Loucy (cell line): Measurements from ENCODE around the gene PVALEF.

Experiments used
- H2AFZ ChIP-seq: fragments of 200-600 bp; sonication (generic); 2 replicates; pipeline ENCODE4 v1.6.0; 2016; ENCODE audit warnings: antibody characterized with exemption, mild to moderate bottlenecking, low read length, moderate library complexity
- H3F3A ChIP-seq: fragments of 200-600 bp; 2 replicates; pipeline ENCODE4 v1.6.0; 2016; ENCODE audit warnings: antibody characterized with exemption, low read depth, mild to moderate bottlenecking
- H3K27me3 ChIP-seq: fragments of 200-600 bp; sonication (generic); 2 replicates; pipeline ENCODE4 v1.6.1; 2014; ENCODE audit warnings: low read length, mild to moderate bottlenecking; ENCODE audit not compliant: insufficient read depth, poor library complexity, severe bottlenecking
- H3K36me3 ChIP-seq: fragments of 200-600 bp; sonication (generic); 2 replicates; pipeline ENCODE4 v1.6.1; 2016; ENCODE audit warnings: low read length; ENCODE audit not compliant: insufficient read depth
- H3K4me1 ChIP-seq: fragments of 200-600 bp; sonication (generic); 2 replicates; pipeline ENCODE4 v1.5.1; 2014; ENCODE audit warnings: low read length, mild to moderate bottlenecking; ENCODE audit not compliant: insufficient read depth, poor library complexity, severe bottlenecking
- H3K4me2 ChIP-seq: fragments of 200-600 bp; sonication (generic); 2 replicates; pipeline ENCODE4 v1.6.0; 2014; ENCODE audit warnings: antibody characterized with exemption, low read length, low read depth, mild to moderate bottlenecking; ENCODE audit not compliant: poor library complexity, severe bottlenecking
- H3K4me3 ChIP-seq: fragments of 200-600 bp; sonication (generic); 2 replicates; pipeline ENCODE4 v1.5.1; 2014; ENCODE audit warnings: low read length, mild to moderate bottlenecking, mixed read lengths; ENCODE audit not compliant: poor library complexity, severe bottlenecking
- H3K79me2 ChIP-seq: fragments of 200-600 bp; sonication (generic); 2 replicates; pipeline ENCODE4 v1.6.1; 2014; ENCODE audit warnings: low read length; ENCODE audit not compliant: insufficient read depth
- H3K9ac ChIP-seq: fragments of 200-600 bp; sonication (generic); 2 replicates; pipeline ENCODE4 v1.6.0; 2014; ENCODE audit warnings: mild to moderate bottlenecking, low read depth, low read length, moderate library complexity; ENCODE audit not compliant: poor library complexity, severe bottlenecking
- H3K9me2 ChIP-seq: fragments of 200-600 bp; sonication (generic); replicated peaks from 2 replicates; pipeline ENCODE4 v1.6.1; 2016; ENCODE audit warnings: low read depth, low read length, mixed read lengths
- H3K9me3 ChIP-seq: fragments of 200-600 bp; sonication (generic); 2 replicates; pipeline ENCODE4 v1.6.1; 2014; ENCODE audit warnings: mild to moderate bottlenecking, antibody characterized with exemption, low read length, low read depth; ENCODE audit not compliant: insufficient read depth
- H4K20me1 ChIP-seq: fragments of 200-600 bp; sonication (generic); 2 replicates; pipeline ENCODE4 v1.6.0; 2014; ENCODE audit warnings: antibody characterized with exemption, low read length, mild to moderate bottlenecking; ENCODE audit not compliant: insufficient read depth, poor library complexity, severe bottlenecking
- EZH2phosphoT487 ChIP-seq: fragments of 200-600 bp; IDR thresholded peaks from 2 replicates; pipeline ENCODE4 v1.6.1; 2018; ENCODE audit warnings: antibody characterized with exemption, mild to moderate bottlenecking, moderate library complexity, borderline replicate concordance
- TF ChIP-seq, protein P1 (sequence below): fragments of 200-600 bp; sonication (generic); conservative IDR thresholded peaks from 2 replicates; pipeline ENCODE4 v1.5.1; 2014; ENCODE audit warnings: mild to moderate bottlenecking, antibody characterized with exemption, low read length

PVALEF gene

DNA sequence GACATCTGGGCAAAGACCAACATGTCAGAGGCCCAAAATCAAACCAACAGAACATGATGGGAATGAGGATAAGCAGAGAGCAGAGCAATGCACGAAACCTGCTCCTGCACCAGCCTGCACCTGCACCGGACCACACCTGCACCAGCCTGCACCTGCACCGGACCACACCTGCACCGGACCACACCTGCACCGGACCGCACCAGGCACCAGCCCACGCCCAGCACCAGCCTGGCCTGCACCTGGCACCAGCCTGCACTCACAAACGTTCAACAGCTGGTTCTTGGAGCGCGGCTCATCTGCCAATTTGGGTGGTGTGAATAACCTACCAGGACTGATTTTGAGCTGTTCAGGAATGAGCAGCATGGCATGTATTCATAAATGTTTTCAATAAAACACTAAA, 39.3 kb downstream of the PVALEF start:
- H2AFZ ChIP-seq, result no peak overlapping the region
- H3K4me1 ChIP-seq, result no peaks in the 10 kb centered on the region
- TF ChIP-seq, protein P1, sequence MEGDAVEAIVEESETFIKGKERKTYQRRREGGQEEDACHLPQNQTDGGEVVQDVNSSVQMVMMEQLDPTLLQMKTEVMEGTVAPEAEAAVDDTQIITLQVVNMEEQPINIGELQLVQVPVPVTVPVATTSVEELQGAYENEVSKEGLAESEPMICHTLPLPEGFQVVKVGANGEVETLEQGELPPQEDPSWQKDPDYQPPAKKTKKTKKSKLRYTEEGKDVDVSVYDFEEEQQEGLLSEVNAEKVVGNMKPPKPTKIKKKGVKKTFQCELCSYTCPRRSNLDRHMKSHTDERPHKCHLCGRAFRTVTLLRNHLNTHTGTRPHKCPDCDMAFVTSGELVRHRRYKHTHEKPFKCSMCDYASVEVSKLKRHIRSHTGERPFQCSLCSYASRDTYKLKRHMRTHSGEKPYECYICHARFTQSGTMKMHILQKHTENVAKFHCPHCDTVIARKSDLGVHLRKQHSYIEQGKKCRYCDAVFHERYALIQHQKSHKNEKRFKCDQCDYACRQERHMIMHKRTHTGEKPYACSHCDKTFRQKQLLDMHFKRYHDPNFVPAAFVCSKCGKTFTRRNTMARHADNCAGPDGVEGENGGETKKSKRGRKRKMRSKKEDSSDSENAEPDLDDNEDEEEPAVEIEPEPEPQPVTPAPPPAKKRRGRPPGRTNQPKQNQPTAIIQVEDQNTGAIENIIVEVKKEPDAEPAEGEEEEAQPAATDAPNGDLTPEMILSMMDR, result no peak
- H3K9me3 ChIP-seq, result no peaks in the 10 kb centered on the region
- no peaks in the 10 kb centered on the region for H3F3A ChIP-seq
- H3K4me2 ChIP-seq, result no peak overlapping the region
- H3K27me3 ChIP-seq, result no peaks in the 10 kb centered on the region
- H4K20me1 ChIP-seq, result no peaks in the 10 kb centered on the region
- H3K36me3 ChIP-seq, result peaks cover 34% of the 10 kb centered on the region; the same call in 1 of the 2 replicates
- H3K9ac ChIP-seq, result no peak overlapping the region
- H3K9me2 ChIP-seq, result no peaks in the 10 kb centered on the region
- no peak overlapping the region for H3K4me3 ChIP-seq
- H3K79me2 ChIP-seq, result no peaks in the 10 kb centered on the region

DNA sequence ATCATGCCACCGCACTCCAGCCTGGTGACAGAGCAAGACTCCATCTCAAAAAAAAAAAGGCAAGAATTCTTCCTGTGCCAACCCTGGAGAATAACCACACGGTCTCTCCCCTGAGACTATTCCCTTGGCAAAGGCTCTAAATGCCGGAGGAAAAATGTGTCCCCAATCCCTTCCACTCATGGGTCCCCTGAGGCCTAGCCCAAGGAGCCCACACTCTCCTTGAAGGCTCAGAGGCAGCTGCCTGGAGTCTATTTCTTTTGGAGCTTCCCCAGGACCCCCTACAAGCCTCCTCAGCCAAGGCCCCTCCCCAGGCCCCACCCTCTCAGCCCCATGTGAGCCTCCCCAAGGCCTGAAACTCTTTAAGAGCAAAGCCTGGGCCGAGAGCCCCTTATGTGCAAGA, 40.9 kb downstream of the PVALEF start:
- TF ChIP-seq, protein P1, result no peak
- TF ChIP-seq EZH2phosphoT487, result no peak
- H3K9me3 ChIP-seq, result no peaks in the 10 kb centered on the region
- H2AFZ ChIP-seq, result no peak overlapping the region
- no peaks in the 10 kb centered on the region for H4K20me1 ChIP-seq
- no peaks in the 10 kb centered on the region for H3K79me2 ChIP-seq
- no peaks in the 10 kb centered on the region for H3K4me1 ChIP-seq
- H3F3A ChIP-seq, result no peaks in the 10 kb centered on the region
- H3K4me2 ChIP-seq, result no peak overlapping the region
- H3K9ac ChIP-seq, result no peak overlapping the region
- H3K9me2 ChIP-seq, result no peaks in the 10 kb centered on the region
- no peak overlapping the region for H3K4me3 ChIP-seq
- peaks cover 30% of the 10 kb centered on the region; the same call in 1 of the 2 replicates for H3K36me3 ChIP-seq
- H3K27me3 ChIP-seq, result no peaks in the 10 kb centered on the region

DNA sequence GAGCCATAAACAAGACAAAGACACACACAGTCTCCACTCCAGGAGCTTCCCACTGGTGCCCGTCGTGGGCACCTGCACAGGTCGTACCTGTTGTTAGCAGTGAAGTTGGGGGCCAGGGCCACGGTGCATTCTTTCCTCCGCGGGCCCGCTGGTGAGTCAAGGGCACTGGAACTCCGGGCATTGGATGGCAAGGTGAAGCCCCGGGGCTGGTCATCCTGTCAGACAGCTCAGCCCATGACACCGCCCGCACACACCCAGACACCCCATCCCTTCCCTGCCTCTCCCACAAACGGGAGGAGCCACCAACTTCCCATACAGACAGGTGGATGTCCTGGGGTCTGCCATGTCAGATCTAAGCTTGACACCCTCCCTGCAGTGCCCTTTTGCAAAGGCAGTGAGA, 41.4 kb downstream of the PVALEF start:
- no peaks in the 10 kb centered on the region for H3K9me3 ChIP-seq
- no peak for TF ChIP-seq EZH2phosphoT487
- TF ChIP-seq, protein P1, result no peak
- no peak overlapping the region for H2AFZ ChIP-seq
- H3K27me3 ChIP-seq, result no peaks in the 10 kb centered on the region
- no peak overlapping the region for H3K4me3 ChIP-seq
- no peaks in the 10 kb centered on the region for H3K9me2 ChIP-seq
- H4K20me1 ChIP-seq, result no peaks in the 10 kb centered on the region
- peaks cover 30% of the 10 kb centered on the region; the same call in 1 of the 2 replicates for H3K36me3 ChIP-seq
- H3K4me1 ChIP-seq, result no peaks in the 10 kb centered on the region
- H3K4me2 ChIP-seq, result no peak overlapping the region
- no peaks in the 10 kb centered on the region for H3K79me2 ChIP-seq
- H3K9ac ChIP-seq, result no peak overlapping the region
- H3F3A ChIP-seq, result no peaks in the 10 kb centered on the region
